GM21825 (cell line): ENCODE results near the gene NFE2L2.
"Not testable (repeated sequence)": the region's sequence is repeated elsewhere in the genome, so short reads cannot be mapped to it uniquely, and the experiment has no call there.

ENCODE experiments used
- ATAC-seq: cut with Tn5 transposase; IDR thresholded peaks from one replicate; pipeline ENCODE4 v1.9.1; 2021; ENCODE audit warnings: mild to moderate bottlenecking, moderate library complexity; ENCODE audit not compliant: unreplicated experiment

Gene NFE2L2

GRCh38 chr2:177281400-177282180 is 17.1 kb upstream of the NFE2L2 start:
- ATAC-seq, result peak; percentile 68

GRCh38 chr2:177279847-177280246 is 15.3 kb upstream of the NFE2L2 start:
- no peak for ATAC-seq

GRCh38 chr2:177275743-177276055 is 11.2 kb upstream of the NFE2L2 start:
- ATAC-seq, result no peak

- no peak for ATAC-seq
Observed at GRCh38 chr2:177275040-177275742, 10.7 kb upstream of the NFE2L2 start.

- ATAC-seq, result no peak
Observed at GRCh38 chr2:177273408-177273807, 8.9 kb upstream of the NFE2L2 start.

GRCh38 chr2:177272765-177273164 is 8.2 kb upstream of the NFE2L2 start:
- ATAC-seq, result no peak

- ATAC-seq, result peak; percentile 52
Observed at GRCh38 chr2:177271981-177272666, 7.6 kb upstream of the NFE2L2 start.

GRCh38 chr2:177270531-177270930 is 6.0 kb upstream of the NFE2L2 start:
- no peak for ATAC-seq

- no peak for ATAC-seq
Observed at GRCh38 chr2:177268901-177269300, 4.4 kb upstream of the NFE2L2 start.

- ATAC-seq, result no peak
Observed at GRCh38 chr2:177268187-177268871, 3.8 kb upstream of the NFE2L2 start.

- not testable (repeated sequence) for ATAC-seq
Observed at GRCh38 chr2:177266955-177267354, 2.4 kb upstream of the NFE2L2 start.

GRCh38 chr2:177265824-177266817 is 1.6 kb upstream of the NFE2L2 start:
- no peak for ATAC-seq

- peak; percentile 24 for ATAC-seq
Observed at GRCh38 chr2:177264209-177264692, 276 bp downstream of the NFE2L2 start.

- ATAC-seq, result peak; percentile 56
Observed at GRCh38 chr2:177263451-177264208, 897 bp downstream of the NFE2L2 start.

GRCh38 chr2:177262958-177263450 is 1.5 kb downstream of the NFE2L2 start:
- no peak for ATAC-seq

- ATAC-seq, result no peak
Observed at GRCh38 chr2:177262092-177262491, 2.4 kb downstream of the NFE2L2 start.

GRCh38 chr2:177261116-177262060 is 3.1 kb downstream of the NFE2L2 start:
- ATAC-seq, result no peak

- ATAC-seq, result no peak
Observed at GRCh38 chr2:177260379-177260778, 4.1 kb downstream of the NFE2L2 start.
